ENCODE data around the gene GBX2.

- TF ChIP-seq CTCF (IDR thresholded peaks at IDR 0.05; ENCODE audit: poor library complexity) (no peak), EZH2phosphoT487 (IDR thresholded peaks at IDR 0.05; ENCODE audit: low read depth, severe bottlenecking, unreplicated experiment) (no peak)
Measured at GRCh38 chr2:236200378-236200777, 32.2 kb upstream of the GBX2 start.

Data from hepatocyte (in vitro differentiated cells).